H1 (cell line): ENCODE measurements around the gene PMS1. TPM values are rescaled to one million over a fixed set of nuclear protein-coding genes. Genes with fewer than 3 reads are reported as not detected.

Experiments used
- CTCF ChIA-PET: fragments of 300-600 bp; sonication (Branson Sonifier 250); formaldehyde crosslinking; loops from one replicate; lab custom pipeline; 2021; ENCODE audit not compliant: partially characterized antibody; lab: Charles Lee
- POLR2A ChIA-PET: fragments of 300-600 bp; sonication (Branson Sonifier 250); formaldehyde crosslinking; loops from one replicate; lab custom pipeline; 2021; ENCODE audit warnings: inconsistent platforms; ENCODE audit not compliant: partially characterized antibody; lab: Charles Lee
- DNase-seq, 2 experiments: peaks; one replicate each; pipeline versions ENCODE4 v3.0.0 to v3.0.0-alpha.2; 2010 to 2022; ENCODE audit warnings: low spot score in 2 of 2, low read depth in 1 of 2, mixed read lengths in 1 of 2
- FAIRE-seq: peaks from 2 replicates; lab custom pipeline; 2011; peaks lifted over from hg19 to GRCh38; lab: Jason Lieb, UNC
- H2AFZ ChIP-seq: 2 replicates; pipeline ENCODE4 v1.8.1; 2012; ENCODE audit warnings: low read length, inconsistent platforms
- H2AK5ac ChIP-seq: 2 replicates; pipeline ENCODE4 v1.6.1; 2013; ENCODE audit warnings: low read depth, low read length
- H2BK120ac ChIP-seq: replicated peaks from 2 replicates; pipeline ENCODE3; 2013; ENCODE audit warnings: low read depth, low read length, inconsistent platforms
- H2BK12ac ChIP-seq: 2 replicates; pipeline ENCODE4 v1.6.1; 2013; ENCODE audit warnings: low read depth, low read length
- H2BK15ac ChIP-seq: 2 replicates; pipeline ENCODE4 v1.6.1; 2013; ENCODE audit warnings: low read length
- H2BK20ac ChIP-seq: 2 replicates; pipeline ENCODE4 v1.6.1; 2013; ENCODE audit warnings: low read length
- H2BK5ac ChIP-seq: 2 replicates; pipeline ENCODE4 v1.6.1; 2013; ENCODE audit warnings: low read depth, low read length
- H3K14ac ChIP-seq: 2 replicates; pipeline ENCODE4 v1.6.1; 2013; ENCODE audit warnings: inconsistent platforms; ENCODE audit not compliant: insufficient read length
- H3K18ac ChIP-seq: 2 replicates; pipeline ENCODE4 v1.6.1; 2013; ENCODE audit warnings: low read length; ENCODE audit errors: extremely low read depth
- H3K23ac ChIP-seq: 2 replicates; pipeline ENCODE4 v1.6.1; 2013; ENCODE audit warnings: inconsistent platforms; ENCODE audit not compliant: insufficient read length
- H3K23me2 ChIP-seq: 2 replicates; pipeline ENCODE4 v1.6.1; 2013; ENCODE audit warnings: low read depth, low read length
- H3K27ac ChIP-seq: 2 replicates; pipeline ENCODE4 v1.6.1; 2011; ENCODE audit warnings: low read depth, low read length, inconsistent platforms
- H3K27me3 ChIP-seq, 4 experiments: replicated peaks in 1 of 4; 1 replicate in 1 of 4; 2 replicates in 3 of 4; pipeline versions ENCODE4 v1.6.1 to v1.8.1; 2011 to 2013; ENCODE audit warnings: low read length in 3 of 4, mild to moderate bottlenecking in 3 of 4, inconsistent platforms in 2 of 4, mixed read lengths in 2 of 4, moderate library complexity in 1 of 4; ENCODE audit not compliant: control insufficient read depth in 3 of 4, insufficient read depth in 3 of 4; ENCODE audit errors: extremely low read depth in 1 of 4
- H3K36me3 ChIP-seq, 4 experiments: 2 replicates each; pipeline versions ENCODE4 v1.6.1 to v1.8.1; 2011 to 2013; ENCODE audit warnings: mild to moderate bottlenecking in 4 of 4, low read length in 3 of 4, moderate library complexity in 2 of 4, control low read depth in 1 of 4, inconsistent platforms in 1 of 4; ENCODE audit not compliant: insufficient read depth in 4 of 4, control insufficient read depth in 2 of 4
- H3K4ac ChIP-seq: replicated peaks from 2 replicates; pipeline ENCODE3; 2013; ENCODE audit warnings: low read length, low read depth, mixed read lengths, inconsistent platforms; ENCODE audit not compliant: insufficient read length
- H3K4me1 ChIP-seq, 4 experiments: replicated peaks in 1 of 4; 1 replicate in 1 of 4; 2 replicates in 3 of 4; pipeline versions ENCODE4 v1.6.1 to v1.8.1; 2011 to 2013; ENCODE audit warnings: low read length in 3 of 4, inconsistent platforms in 2 of 4, mixed read lengths in 1 of 4; ENCODE audit not compliant: insufficient read depth in 4 of 4, control insufficient read depth in 3 of 4
- H3K4me2 ChIP-seq, 2 experiments: 2 replicates each; pipeline versions ENCODE4 v1.6.1 to v1.8.1; 2011 to 2013; ENCODE audit warnings: low read depth in 2 of 2, low read length in 2 of 2, control low read depth in 1 of 2, inconsistent platforms in 1 of 2, mild to moderate bottlenecking in 1 of 2; ENCODE audit not compliant: insufficient read depth in 1 of 2
- H3K4me3 ChIP-seq, 4 experiments: fragments of 200-600, 300-600 bp in 1 of 4; sonication (generic), shearing (Covaris generic), sonication (Bioruptor Twin) in 1 of 4; 2 replicates each; pipeline versions ENCODE4 v1.5.1 to v1.8.1; 2011 to 2016; ENCODE audit warnings: low read length in 4 of 4, low read depth in 3 of 4, control low read depth in 2 of 4, inconsistent platforms in 2 of 4, mild to moderate bottlenecking in 2 of 4, mixed read lengths in 1 of 4, moderate library complexity in 1 of 4; ENCODE audit not compliant: insufficient read depth in 2 of 4; ENCODE audit errors: extremely low read depth in 1 of 4
- H3K56ac ChIP-seq: replicated peaks from 2 replicates; pipeline ENCODE3; 2013; ENCODE audit warnings: low read depth, mild to moderate bottlenecking, mixed read lengths, low read length, inconsistent platforms; ENCODE audit not compliant: insufficient read length
- H3K79me1 ChIP-seq: 2 replicates; pipeline ENCODE4 v1.6.1; 2013; ENCODE audit warnings: low read depth, low read length, control low read depth
- H3K79me2 ChIP-seq, 2 experiments: 2 replicates each; pipeline versions ENCODE4 v1.6.1 to v1.8.1; 2012 to 2013; ENCODE audit warnings: low read length in 2 of 2, mild to moderate bottlenecking in 2 of 2, inconsistent platforms in 1 of 2; ENCODE audit not compliant: insufficient read depth in 2 of 2, control insufficient read depth in 1 of 2
- H3K9ac ChIP-seq, 4 experiments: replicated peaks in 1 of 4; 1 replicate in 1 of 4; 2 replicates in 3 of 4; pipeline versions ENCODE4 v1.6.1 to v1.8.1; 2011 to 2013; ENCODE audit warnings: low read depth in 3 of 4, low read length in 3 of 4, control low read depth in 2 of 4, mild to moderate bottlenecking in 2 of 4, moderate library complexity in 2 of 4, inconsistent platforms in 1 of 4; ENCODE audit errors: extremely low read depth in 1 of 4
- H3K9me3 ChIP-seq, 2 experiments: 2 replicates each; pipeline versions ENCODE4 v1.6.1 to v1.8.1; 2012 to 2013; ENCODE audit warnings: mild to moderate bottlenecking in 2 of 2, moderate library complexity in 2 of 2, control low read depth in 1 of 2, inconsistent platforms in 1 of 2, low read depth in 1 of 2, low read length in 1 of 2, mixed read lengths in 1 of 2; ENCODE audit not compliant: insufficient read depth in 2 of 2
- H4K20me1 ChIP-seq, 2 experiments: replicated peaks in 1 of 2; 2 replicates each; pipeline versions ENCODE3 to v1.8.1; 2011 to 2013; ENCODE audit warnings: inconsistent platforms in 2 of 2, low read length in 2 of 2, mild to moderate bottlenecking in 1 of 2; ENCODE audit not compliant: insufficient read depth in 2 of 2, control insufficient read depth in 1 of 2
- H4K5ac ChIP-seq: 2 replicates; pipeline ENCODE4 v1.6.1; 2013; ENCODE audit warnings: low read length, low read depth, mixed read lengths, inconsistent platforms; ENCODE audit not compliant: insufficient read length
- H4K8ac ChIP-seq: 2 replicates; pipeline ENCODE4 v1.8.0; 2013; ENCODE audit warnings: mild to moderate bottlenecking, moderate library complexity, low read length, inconsistent platforms; ENCODE audit not compliant: insufficient read depth; ENCODE audit errors: extremely low read depth
- H4K91ac ChIP-seq: replicated peaks from 2 replicates; pipeline ENCODE3; 2013; ENCODE audit warnings: low read length, mixed read lengths, inconsistent platforms; ENCODE audit not compliant: insufficient read length
- CEBPB ChIP-seq: IDR thresholded peaks from 2 replicates; pipeline ENCODE4 v1.6.1; 2012; ENCODE audit warnings: low read depth, low read length
- CREB1 ChIP-seq: IDR thresholded peaks from 2 replicates; pipeline ENCODE4 v1.6.1; 2012; ENCODE audit warnings: inconsistent platforms
- CTBP2 ChIP-seq: IDR thresholded peaks from 2 replicates; pipeline ENCODE4 v1.7.0; 2011; ENCODE audit warnings: borderline replicate concordance, mild to moderate bottlenecking, moderate library complexity, mixed read lengths, low read length; ENCODE audit not compliant: insufficient read depth, insufficient read length
- HDAC2 ChIP-seq, 2 experiments: fragments of 300-600 bp in 1 of 2; sonication (generic) in 1 of 2; IDR thresholded peaks; 2 replicates each; pipeline ENCODE4 v1.6.1; 2011 to 2012; ENCODE audit warnings: low read depth in 2 of 2, low read length in 2 of 2, mild to moderate bottlenecking in 2 of 2, moderate library complexity in 2 of 2, borderline replicate concordance in 1 of 2, inconsistent platforms in 1 of 2
- PHF8 ChIP-seq: fragments of 200-600 bp; sonication (generic); conservative IDR thresholded peaks from 2 replicates; pipeline ENCODE4 v1.7.1; 2012; ENCODE audit warnings: low read depth, mild to moderate bottlenecking, inconsistent platforms, low read length, moderate library complexity
- RNF2 ChIP-seq: fragments of 200-900, 300-1000 bp; sonication (generic); IDR thresholded peaks from 2 replicates; pipeline ENCODE4 v1.7.1; 2016; ENCODE audit warnings: borderline replicate concordance, low read depth, mild to moderate bottlenecking, antibody characterized with exemption, low read length; ENCODE audit not compliant: poor library complexity, severe bottlenecking; ENCODE audit errors: missing control alignments
- SAP30 ChIP-seq: fragments of 300-600 bp; sonication (generic); IDR thresholded peaks from 2 replicates; pipeline ENCODE4 v1.7.1; 2012; ENCODE audit warnings: low read length, moderate library complexity, mild to moderate bottlenecking, inconsistent platforms; ENCODE audit not compliant: insufficient read depth, insufficient replicate concordance
- TAF1 ChIP-seq: IDR thresholded peaks from 2 replicates; pipeline ENCODE4 v1.6.1; 2011; ENCODE audit warnings: mild to moderate bottlenecking, low read depth, low read length
- TEAD4 ChIP-seq: IDR thresholded peaks from 2 replicates; pipeline ENCODE4 v1.6.1; 2012; ENCODE audit warnings: low read depth, low read length, inconsistent platforms, mixed read lengths
- YY1 ChIP-seq: IDR thresholded peaks from 2 replicates; pipeline ENCODE4 v1.6.1; 2011; ENCODE audit warnings: low read depth, mild to moderate bottlenecking, low read length
- WGBS, 2 experiments: shearing (Covaris generic) in 1 of 2; methylation state at CpG; one replicate each; pipeline versions ENCODE4 v1.1.6 to v1.1.7; 2013 to 2015; ENCODE audit warnings: low lambda C conversion rate in 2 of 2, mixed read lengths in 2 of 2, inconsistent platforms in 1 of 2, low coverage in 1 of 2, missing lambda C conversion rate in 1 of 2; ENCODE audit not compliant: insufficient replicate concordance in 2 of 2, insufficient coverage in 1 of 2, insufficient read length in 1 of 2; ENCODE audit errors: extremely low coverage in 1 of 2, missing lambda C conversion rate in 1 of 2; 5-methylcytosine and 5-hydroxymethylcytosine counted together
- polyA plus RNA-seq, 7 experiments: library from polyadenylated mRNA; depleted of rRNA in 3 of 7; stranded (reverse) in 5 of 7; unstranded in 2 of 7; fragments of >200 nt in 5 of 7; fragments of 200-250 nt in 2 of 7; gene quantifications; 1 replicate in 5 of 7; 2 replicates in 1 of 7; 4 replicates in 1 of 7; pipeline versions ENCODE4 v1.2.1 to v1.2.3, GENCODE V29; 2011 to 2013; ENCODE audit warnings: missing spikeins in 2 of 7, mixed read lengths in 2 of 7
- total RNA-seq: library from RNA; stranded (reverse); fragmentation: NEBNext Ultra II Directional; extraction: Animal tissue kit (Norgen Biotek cat#: 25700); gene quantifications from 2 replicates; pipeline ENCODE4 v1.2.1, GENCODE V29; 2021
- TF ChIP-seq, protein P1 (sequence below): IDR thresholded peaks from 2 replicates; pipeline ENCODE4 v1.6.1; 2011; ENCODE audit warnings: low read length, improper control_type of control experiment

The PMS1 gene
- total and polyA plus RNA-seq, 2 of the 8 experiments (the other 6 are each of a cell fraction or from before 2014, with no cell fraction given): 13.1 to 59.7 TPM

DNA sequence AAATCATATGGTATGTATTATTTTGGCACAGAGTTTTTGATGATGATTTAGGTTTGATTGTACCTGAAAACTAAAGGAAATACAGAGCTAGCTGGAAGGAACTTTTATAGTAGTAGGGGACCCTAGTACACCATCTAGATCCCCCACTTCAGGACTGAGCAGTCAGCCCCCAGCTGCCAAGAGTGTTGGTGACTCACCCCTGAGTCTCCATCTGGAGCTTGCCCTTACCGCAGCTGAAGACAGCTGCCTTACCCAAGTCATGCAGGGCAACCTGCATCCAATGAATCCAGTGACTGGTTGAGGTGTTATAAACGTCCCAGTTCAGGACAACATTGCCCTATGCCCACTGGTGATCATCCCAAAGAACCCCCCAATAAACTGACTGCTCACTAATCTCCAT lies 15.3 kb downstream of the PMS1 start:
- H2BK20ac ChIP-seq: no peak overlapping the region
- H3K9ac ChIP-seq: no peak overlapping the region
- FAIRE-seq (no peak), DNase-seq (no peak)
- no peak overlapping the region for H2BK120ac ChIP-seq
- no peak overlapping the region for H3K4me3 ChIP-seq
- no peak overlapping the region for H3K4me2 ChIP-seq
- H3K56ac ChIP-seq: no peak overlapping the region
- no peak overlapping the region for H3K18ac ChIP-seq
- peaks cover 4 to 43% (median 20%) of the 10 kb centered on the region in 4 experiments; a peak in 7 of 8 replicates for H3K36me3 ChIP-seq
- no peak overlapping the region for H4K5ac ChIP-seq
- no peak overlapping the region for H3K4ac ChIP-seq
- no peaks in the 10 kb centered on the region for H3K9me3 ChIP-seq
- H3K14ac ChIP-seq: no peak overlapping the region
- no peak overlapping the region for H2AK5ac ChIP-seq
- H4K20me1 ChIP-seq: peaks cover 0 to 8% of the 10 kb centered on the region in 2 experiments
- H2BK15ac ChIP-seq: no peak overlapping the region
- H4K91ac ChIP-seq: no peak overlapping the region
- H3K4me1 ChIP-seq: no peaks in the 10 kb centered on the region
- POLR2A ChIA-PET: interaction anchor here (1.8 kb wide), 1 partner anchor 15 kb away, joined by 5 read pairs; the partner anchor contains the start of genes ORMDL1 and PMS1
- WGBS, 2 experiments: 97% methylated on average over 2 of the region's 2 CpGs; no CpG with 5 or more reads in 1 of the 2 experiments
- peaks cover 5% of the 10 kb centered on the region; the same call in 1 of the 2 replicates for H3K79me1 ChIP-seq
- H3K27me3 ChIP-seq: no peaks in the 10 kb centered on the region
- no peak for TF ChIP-seq RNF2
- no peak for TF ChIP-seq CTBP2
- no peak for TF ChIP-seq TEAD4
- TF ChIP-seq, protein P1, sequence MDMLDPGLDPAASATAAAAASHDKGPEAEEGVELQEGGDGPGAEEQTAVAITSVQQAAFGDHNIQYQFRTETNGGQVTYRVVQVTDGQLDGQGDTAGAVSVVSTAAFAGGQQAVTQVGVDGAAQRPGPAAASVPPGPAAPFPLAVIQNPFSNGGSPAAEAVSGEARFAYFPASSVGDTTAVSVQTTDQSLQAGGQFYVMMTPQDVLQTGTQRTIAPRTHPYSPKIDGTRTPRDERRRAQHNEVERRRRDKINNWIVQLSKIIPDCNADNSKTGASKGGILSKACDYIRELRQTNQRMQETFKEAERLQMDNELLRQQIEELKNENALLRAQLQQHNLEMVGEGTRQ: no peak
- TF ChIP-seq YY1: no peak
- TF ChIP-seq SAP30: no peak
- no peak for TF ChIP-seq TAF1
- TF ChIP-seq CEBPB: no peak
- TF ChIP-seq PHF8: no peak
- no peak for TF ChIP-seq HDAC2 (IDR thresholded peaks at IDR 0.05; ENCODE audit: borderline replicate concordance in 1 of 2, low read depth in 2 of 2, low read length in 2 of 2)
- TF ChIP-seq CREB1: no peak
- no peak overlapping the region for H4K8ac ChIP-seq
- H2AFZ ChIP-seq: no peak overlapping the region
- H2BK5ac ChIP-seq: no peak overlapping the region
- CTCF ChIA-PET: interaction anchor here (1.2 to 1.5 kb wide), 2 partner anchors 11 to 478 kb away, joined by 3 to 6 read pairs; no protein-coding TSS in a partner anchor
- H3K23ac ChIP-seq: no peak overlapping the region
- H2BK12ac ChIP-seq: no peak overlapping the region
- peaks cover 0 to 27% of the 10 kb centered on the region in 2 experiments; a peak in 2 of 4 replicates for H3K79me2 ChIP-seq
- H3K27ac ChIP-seq: no peak overlapping the region
- H3K23me2 ChIP-seq: no peaks in the 10 kb centered on the region
